ENCODE data around the gene PITPNC1.
A peak's percentile ranks its signal among the peaks of the same experiment; 100 is the strongest.
"Not testable (repeated sequence)": the region's sequence is repeated elsewhere in the genome, so short reads cannot be mapped to it uniquely, and the experiment has no call there.

Gene PITPNC1

GRCh38 chr17:67492251-67492740 is 115.2 kb downstream of the PITPNC1 start:
- no peak overlapping the region for H3K4me3 ChIP-seq (ENCODE audit: control insufficient read depth, low read depth, low read length)
- TF ChIP-seq CTCF (conservative IDR thresholded peaks at IDR 0.05; ENCODE audit: control insufficient read depth, insufficient read depth, low read depth, low read length): no peak

GRCh38 chr17:67492824-67493517 is 115.9 kb downstream of the PITPNC1 start:
- H3K4me3 ChIP-seq (ENCODE audit: control insufficient read depth, low read depth, low read length): no peak overlapping the region
- peak; percentile 70 for DNase-seq (ENCODE audit: low read depth)
- no peak for TF ChIP-seq CTCF (conservative IDR thresholded peaks at IDR 0.05; ENCODE audit: control insufficient read depth, insufficient read depth, low read depth, low read length)

More at GRCh38 chr17:67492251-67492740, 115.2 kb downstream of the PITPNC1 start:
- peak; percentile 55 for DNase-seq (ENCODE audit: low read depth)

- DNase-seq (ENCODE audit: low read depth): peak; percentile 30
- no peak for TF ChIP-seq CTCF (conservative IDR thresholded peaks at IDR 0.05; ENCODE audit: control insufficient read depth, insufficient read depth, low read depth, low read length)
- no peak overlapping the region for H3K4me3 ChIP-seq (ENCODE audit: control insufficient read depth, low read depth, low read length)
Observed at GRCh38 chr17:67493812-67494211, 116.7 kb downstream of the PITPNC1 start.

GRCh38 chr17:67495534-67495933 is 118.5 kb downstream of the PITPNC1 start:
- not testable (repeated sequence) for DNase-seq (ENCODE audit: low read depth)

GRCh38 chr17:67496286-67496685 is 119.2 kb downstream of the PITPNC1 start:
- H3K4me3 ChIP-seq (ENCODE audit: control insufficient read depth, low read depth, low read length): no peak overlapping the region
- peak; percentile 75 for DNase-seq (ENCODE audit: low read depth)
- TF ChIP-seq CTCF (conservative IDR thresholded peaks at IDR 0.05; ENCODE audit: control insufficient read depth, insufficient read depth, low read depth, low read length): no peak

More at GRCh38 chr17:67495534-67495933, 118.5 kb downstream of the PITPNC1 start:
- not testable (repeated sequence) for H3K4me3 ChIP-seq (ENCODE audit: control insufficient read depth, low read depth, low read length)

- DNase-seq (ENCODE audit: low read depth): no peak
- no peak for TF ChIP-seq CTCF (conservative IDR thresholded peaks at IDR 0.05; ENCODE audit: control insufficient read depth, insufficient read depth, low read depth, low read length)
- H3K4me3 ChIP-seq (ENCODE audit: control insufficient read depth, low read depth, low read length): no peak overlapping the region
Observed at GRCh38 chr17:67499685-67500084, 122.6 kb downstream of the PITPNC1 start.

GRCh38 chr17:67500261-67500660 is 123.2 kb downstream of the PITPNC1 start:
- DNase-seq (ENCODE audit: low read depth): peak; percentile 45
- TF ChIP-seq CTCF (conservative IDR thresholded peaks at IDR 0.05; ENCODE audit: control insufficient read depth, insufficient read depth, low read depth, low read length): no peak
- H3K4me3 ChIP-seq (ENCODE audit: control insufficient read depth, low read depth, low read length): no peak overlapping the region

Measured in fibroblast of mammary gland (primary cell).